ENCODE results near the gene SLC4A9. TPM values are rescaled to one million over a fixed set of nuclear protein-coding genes. Genes with fewer than 3 reads are reported as not detected.
A peak's percentile ranks its signal among the peaks of the same experiment; 100 is the strongest.

SLC4A9 gene
- total RNA-seq, 6 experiments from 2014 or later, result not detected

DNA sequence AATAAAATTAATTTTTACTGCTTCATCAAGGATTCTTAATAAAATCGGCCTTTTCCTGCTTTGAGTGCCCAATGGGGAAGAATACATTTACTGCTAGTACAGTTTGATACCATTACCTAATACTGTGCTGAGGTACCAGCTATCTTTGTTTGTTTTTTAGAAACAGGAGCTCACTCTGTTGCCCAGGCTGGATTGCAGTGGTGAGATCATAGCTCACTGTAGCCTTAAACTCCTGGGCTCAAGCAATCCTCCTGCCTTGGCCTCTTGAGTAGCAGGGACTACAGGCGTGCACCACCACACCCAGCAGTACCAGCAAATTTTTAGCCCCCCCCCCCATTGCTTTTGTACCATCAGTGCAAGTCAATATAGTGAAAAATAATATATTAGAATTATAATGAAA, 28.1 kb downstream of the SLC4A9 start:
- H3K27ac Mint-ChIP-seq, result no peak overlapping the region
- H3K27me3 Mint-ChIP-seq (ENCODE audit: insufficient read depth), result peaks cover 5% of the 10 kb centered on the region; the same call in 1 of the 2 replicates
- TF ChIP-seq, protein P1, sequence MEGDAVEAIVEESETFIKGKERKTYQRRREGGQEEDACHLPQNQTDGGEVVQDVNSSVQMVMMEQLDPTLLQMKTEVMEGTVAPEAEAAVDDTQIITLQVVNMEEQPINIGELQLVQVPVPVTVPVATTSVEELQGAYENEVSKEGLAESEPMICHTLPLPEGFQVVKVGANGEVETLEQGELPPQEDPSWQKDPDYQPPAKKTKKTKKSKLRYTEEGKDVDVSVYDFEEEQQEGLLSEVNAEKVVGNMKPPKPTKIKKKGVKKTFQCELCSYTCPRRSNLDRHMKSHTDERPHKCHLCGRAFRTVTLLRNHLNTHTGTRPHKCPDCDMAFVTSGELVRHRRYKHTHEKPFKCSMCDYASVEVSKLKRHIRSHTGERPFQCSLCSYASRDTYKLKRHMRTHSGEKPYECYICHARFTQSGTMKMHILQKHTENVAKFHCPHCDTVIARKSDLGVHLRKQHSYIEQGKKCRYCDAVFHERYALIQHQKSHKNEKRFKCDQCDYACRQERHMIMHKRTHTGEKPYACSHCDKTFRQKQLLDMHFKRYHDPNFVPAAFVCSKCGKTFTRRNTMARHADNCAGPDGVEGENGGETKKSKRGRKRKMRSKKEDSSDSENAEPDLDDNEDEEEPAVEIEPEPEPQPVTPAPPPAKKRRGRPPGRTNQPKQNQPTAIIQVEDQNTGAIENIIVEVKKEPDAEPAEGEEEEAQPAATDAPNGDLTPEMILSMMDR (IDR thresholded peaks at IDR 0.05), result no peak
- H3K4me1 Mint-ChIP-seq (ENCODE audit: low read depth), result peaks cover 5% of the 10 kb centered on the region; the same call in 1 of the 2 replicates
- no peaks in the 10 kb centered on the region for H3K9me3 Mint-ChIP-seq
- no peak for DNase-seq
- H3K4me3 Mint-ChIP-seq, result no peak overlapping the region
- no peaks in the 10 kb centered on the region for H3K36me3 Mint-ChIP-seq (ENCODE audit: low read depth)

GRCh38 chr5:140391312-140391711, 31.3 kb downstream of the SLC4A9 start:
- no peaks in the 10 kb centered on the region for H3K9me3 Mint-ChIP-seq
- peaks cover 5% of the 10 kb centered on the region; the same call in 1 of the 2 replicates for H3K4me1 Mint-ChIP-seq (ENCODE audit: low read depth)
- no peaks in the 10 kb centered on the region; the same call in 1 of the 2 replicates for H3K27me3 Mint-ChIP-seq (ENCODE audit: insufficient read depth)
- H3K4me3 Mint-ChIP-seq, result no peak overlapping the region
- H3K27ac Mint-ChIP-seq, result no peak overlapping the region
- TF ChIP-seq, protein P1 (IDR thresholded peaks at IDR 0.05), result no peak
- no peaks in the 10 kb centered on the region for H3K36me3 Mint-ChIP-seq (ENCODE audit: low read depth)
- DNase-seq, result peak; percentile 27

- no peak for DNase-seq
- TF ChIP-seq, protein P1 (IDR thresholded peaks at IDR 0.05), result no peak
- Mint-ChIP-seq H3K27me3 (ENCODE audit: insufficient read depth) (no peaks in the 10 kb centered on the region; the same call in 1 of the 2 replicates), H3K36me3 (ENCODE audit: low read depth) (no peaks in the 10 kb centered on the region), H3K27ac (no peak overlapping the region), H3K4me3 (no peak overlapping the region), H3K9me3 (no peaks in the 10 kb centered on the region), H3K4me1 (ENCODE audit: low read depth) (peaks cover 5% of the 10 kb centered on the region; the same call in 1 of the 2 replicates)
These were observed 31.7 kb downstream of the SLC4A9 start for GRCh38 chr5:140391732-140392131.

DNA sequence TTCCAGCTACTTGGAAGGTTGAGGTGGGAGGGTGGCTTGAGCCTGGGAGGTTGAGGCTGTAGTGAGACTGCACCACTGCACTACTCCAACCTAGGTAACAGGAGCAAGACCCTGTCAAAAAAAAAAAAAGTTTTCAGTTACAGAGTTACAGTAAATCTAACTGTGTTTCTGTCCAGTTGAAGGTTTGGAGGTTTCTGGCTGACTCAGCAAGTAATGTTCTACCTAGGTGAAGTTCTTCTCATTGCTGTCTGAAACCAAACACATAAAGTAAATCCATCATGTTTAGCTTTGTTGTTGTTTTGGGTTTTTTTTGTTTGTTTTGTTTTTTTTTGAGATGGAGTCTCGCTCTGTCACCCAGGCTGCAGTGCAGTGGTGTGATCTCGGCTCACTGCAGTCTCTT, 33.7 kb downstream of the SLC4A9 start:
- Mint-ChIP-seq H3K4me3 (no peak overlapping the region), H3K27me3 (ENCODE audit: insufficient read depth) (no peaks in the 10 kb centered on the region; the same call in 1 of the 2 replicates), H3K27ac (no peak overlapping the region), H3K36me3 (ENCODE audit: low read depth) (no peaks in the 10 kb centered on the region), H3K4me1 (ENCODE audit: low read depth) (peaks cover 5% of the 10 kb centered on the region; the same call in 1 of the 2 replicates), H3K9me3 (no peaks in the 10 kb centered on the region)
- no peak for DNase-seq
- TF ChIP-seq, protein P1 (IDR thresholded peaks at IDR 0.05), result no peak

DNA sequence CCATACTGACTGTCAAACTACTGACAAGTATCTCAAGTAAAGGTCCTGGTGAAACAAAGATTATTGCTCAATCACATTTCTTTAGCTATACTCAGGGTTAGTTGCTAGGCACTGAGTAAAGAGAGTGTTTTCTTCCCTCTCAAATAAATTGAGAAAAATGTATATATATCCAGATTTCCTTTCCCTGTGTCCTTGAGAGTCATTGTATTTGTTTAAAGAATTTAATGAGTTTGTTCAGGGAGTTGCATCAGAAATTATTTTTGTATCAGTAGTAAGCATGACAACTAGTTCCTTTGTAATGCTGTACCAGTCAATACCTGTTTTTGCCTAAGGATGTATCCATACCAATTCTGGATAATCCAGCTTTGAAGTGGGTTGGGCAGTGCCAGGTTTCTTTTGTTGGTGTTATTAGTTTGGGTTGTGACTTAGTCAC, 38.4 kb downstream of the SLC4A9 start:
- TF ChIP-seq, protein P1 (IDR thresholded peaks at IDR 0.05), result no peak
- Mint-ChIP-seq H3K4me1 (ENCODE audit: low read depth) (peaks cover 9% of the 10 kb centered on the region), H3K27ac (no peak overlapping the region), H3K4me3 (no peak overlapping the region), H3K36me3 (ENCODE audit: low read depth) (no peaks in the 10 kb centered on the region), H3K9me3 (no peaks in the 10 kb centered on the region), H3K27me3 (ENCODE audit: insufficient read depth) (no peaks in the 10 kb centered on the region; the same call in 1 of the 2 replicates)
- DNase-seq, result no peak
